Activated naive CD8-positive, alpha-beta T cell (primary cell): ENCODE measurements around the gene HS3ST6.
"Not testable (repeated sequence)": the region's sequence is repeated elsewhere in the genome, so short reads cannot be mapped to it uniquely, and the experiment has no call there.

Experiments used
- H3K27ac Mint-ChIP-seq: one replicate; pipeline ENCODE4 v1.8.0; 2021; ENCODE audit warnings: mixed read lengths
- H3K27me3 Mint-ChIP-seq: one replicate; pipeline ENCODE4 v1.8.0; 2021; ENCODE audit warnings: mixed read lengths
- H3K36me3 Mint-ChIP-seq: one replicate; pipeline ENCODE4 v1.8.0; 2021; ENCODE audit warnings: mixed read lengths
- H3K4me1 Mint-ChIP-seq: one replicate; pipeline ENCODE4 v1.8.0; 2021; ENCODE audit warnings: low read depth, mixed read lengths
- H3K4me3 Mint-ChIP-seq: one replicate; pipeline ENCODE4 v1.8.0; 2021; ENCODE audit warnings: mild to moderate bottlenecking, mixed read lengths
- H3K9me3 Mint-ChIP-seq: one replicate; pipeline ENCODE4 v1.8.0; 2021; ENCODE audit warnings: low read depth, mixed read lengths

The HS3ST6 gene

DNA sequence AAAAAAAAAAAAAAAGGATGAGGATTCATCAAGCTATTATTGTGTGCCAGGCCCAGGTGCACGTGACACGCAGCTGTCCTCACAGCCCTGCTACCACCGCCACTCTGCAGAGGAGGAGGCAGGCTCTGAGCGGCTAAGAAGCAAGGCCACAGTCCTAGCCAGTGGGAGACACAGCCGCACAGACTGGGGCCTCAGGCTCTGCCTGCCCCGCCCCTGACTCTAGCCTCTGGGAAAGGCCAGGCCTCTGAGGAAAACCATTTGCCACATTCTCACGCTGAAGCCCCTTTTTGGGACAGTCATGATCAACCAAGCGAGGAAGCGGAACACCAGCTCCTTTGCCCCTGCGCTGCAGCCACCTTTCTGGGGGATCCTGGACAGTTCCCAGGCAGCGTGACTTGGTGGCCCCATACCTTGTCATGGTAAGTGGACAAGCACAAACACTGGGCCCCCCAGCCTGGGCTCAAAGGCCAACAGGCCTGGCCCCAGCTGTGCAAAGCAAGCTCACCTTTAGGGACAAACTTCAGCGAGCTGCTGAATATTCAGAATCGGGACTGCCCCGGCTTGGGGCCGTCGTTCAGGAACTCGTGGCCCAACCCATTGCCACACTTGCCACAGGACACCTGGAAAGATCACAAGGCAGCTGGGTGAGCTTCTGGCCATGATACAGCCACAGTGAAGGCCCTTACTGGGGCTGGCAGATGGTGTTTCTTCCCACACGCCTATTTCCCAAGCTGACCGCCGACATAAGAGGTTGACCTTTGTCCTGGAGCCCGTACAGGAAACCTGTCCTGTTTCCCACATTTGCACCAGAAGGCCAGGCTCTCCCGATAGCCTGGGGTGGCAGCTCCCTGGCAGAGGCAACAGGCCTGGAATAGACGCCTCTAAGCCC lies 22.3 kb upstream of the HS3ST6 start:
- no peaks in the 10 kb centered on the region for H3K9me3 Mint-ChIP-seq
- no peak overlapping the region for H3K27ac Mint-ChIP-seq
- H3K4me3 Mint-ChIP-seq: no peak overlapping the region
- H3K4me1 Mint-ChIP-seq: peaks cover 18% of the 10 kb centered on the region
- no peaks in the 10 kb centered on the region for H3K27me3 Mint-ChIP-seq
- H3K36me3 Mint-ChIP-seq: no peaks in the 10 kb centered on the region

DNA sequence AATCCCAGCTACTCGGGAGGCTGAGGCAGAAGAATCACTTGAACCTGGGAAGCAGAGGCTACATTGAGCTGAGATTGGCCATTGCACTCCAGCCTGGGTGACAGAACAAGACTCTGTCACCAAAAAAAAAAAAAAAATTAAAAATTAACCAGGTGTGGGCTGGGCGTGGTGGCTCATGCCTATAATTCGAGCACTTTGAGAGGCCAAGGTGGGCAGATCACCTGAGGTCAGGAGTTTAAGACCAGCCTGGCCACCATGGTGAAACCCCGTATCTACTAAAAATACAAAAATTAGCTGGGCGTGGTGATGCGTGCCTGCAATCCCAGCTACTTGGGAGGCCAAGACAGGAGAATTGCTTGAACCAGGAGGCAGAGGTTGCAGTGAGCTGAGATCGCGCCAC lies 21.6 kb upstream of the HS3ST6 start:
- not testable (repeated sequence) for H3K9me3 Mint-ChIP-seq, H3K27ac Mint-ChIP-seq, H3K4me3 Mint-ChIP-seq, H3K36me3 Mint-ChIP-seq, H3K27me3 Mint-ChIP-seq
- peaks cover 18% of the 10 kb centered on the region for H3K4me1 Mint-ChIP-seq

DNA sequence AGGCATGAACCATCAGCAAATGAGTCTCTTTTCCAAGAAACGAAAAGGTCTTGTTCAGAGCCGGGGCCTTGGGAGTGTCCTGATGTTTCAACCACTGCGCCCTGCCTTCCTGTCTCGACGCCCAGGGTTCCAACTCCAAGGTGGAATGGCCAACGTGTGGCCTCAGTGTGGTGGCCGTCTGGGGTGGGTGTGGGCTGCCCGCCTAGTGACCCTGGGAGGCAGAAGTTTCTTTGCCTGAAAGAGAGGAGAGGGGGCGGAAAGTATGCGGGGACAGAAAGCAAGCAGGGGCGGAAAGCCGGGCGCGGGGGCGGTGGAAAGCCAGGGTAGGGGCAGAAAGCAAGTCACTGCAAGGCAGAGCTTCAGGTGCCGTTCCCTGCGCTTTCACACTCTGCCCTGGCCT lies 20.7 kb upstream of the HS3ST6 start:
- Mint-ChIP-seq H3K36me3 (no peaks in the 10 kb centered on the region), H3K4me3 (no peak overlapping the region), H3K4me1 (peaks cover 13% of the 10 kb centered on the region), H3K27me3 (no peaks in the 10 kb centered on the region), H3K9me3 (no peaks in the 10 kb centered on the region), H3K27ac (no peak overlapping the region)

DNA sequence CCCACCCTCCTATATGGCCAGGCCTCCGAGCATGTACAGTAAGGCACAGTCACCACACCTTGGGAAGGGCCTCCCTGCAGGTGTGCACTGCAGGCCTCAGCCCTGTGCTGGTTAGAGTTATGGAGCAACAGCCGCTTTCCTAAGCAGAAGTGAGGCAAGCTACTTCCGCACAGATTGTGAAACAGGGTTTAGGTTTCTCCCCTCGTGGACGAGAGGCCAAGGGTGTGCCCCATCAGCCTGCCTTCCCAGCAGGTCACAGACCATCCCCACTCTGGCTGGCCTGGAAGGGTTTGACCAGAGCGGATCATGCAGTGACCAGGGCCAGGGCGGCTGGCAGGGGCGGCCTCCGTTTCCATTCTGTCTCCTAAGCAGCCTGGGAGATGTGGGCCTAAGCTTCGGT lies 20.1 kb upstream of the HS3ST6 start:
- no peaks in the 10 kb centered on the region for H3K27me3 Mint-ChIP-seq
- H3K36me3 Mint-ChIP-seq: no peaks in the 10 kb centered on the region
- H3K4me3 Mint-ChIP-seq: no peak overlapping the region
- no peaks in the 10 kb centered on the region for H3K9me3 Mint-ChIP-seq
- no peak overlapping the region for H3K27ac Mint-ChIP-seq
- H3K4me1 Mint-ChIP-seq: peaks cover 9% of the 10 kb centered on the region

DNA sequence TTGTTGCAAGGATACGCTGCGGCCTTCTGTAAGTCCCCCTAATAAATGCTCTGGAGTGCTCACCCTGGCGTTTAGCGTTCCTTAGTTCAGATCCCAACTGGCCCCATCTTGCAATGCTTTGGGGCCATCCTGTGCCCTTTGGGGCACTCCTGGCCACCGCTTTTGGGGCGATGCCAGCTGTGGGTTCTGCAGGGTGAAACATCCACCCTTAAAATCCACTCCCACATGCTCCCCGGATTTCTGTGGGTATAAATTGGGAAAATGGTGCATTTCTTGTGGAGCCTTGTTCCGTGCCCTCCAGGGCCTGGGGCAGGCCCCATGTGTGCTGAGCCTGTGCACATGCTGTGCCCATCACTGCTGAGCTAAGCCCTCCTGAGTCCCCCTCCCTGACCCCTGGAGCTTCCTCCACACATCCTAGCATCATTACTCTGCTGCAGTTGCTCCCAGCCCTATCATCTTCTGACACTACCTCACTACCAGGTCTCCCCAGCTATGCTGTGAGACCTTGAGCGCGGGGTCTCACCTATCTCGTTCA lies 18.8 kb upstream of the HS3ST6 start:
- Mint-ChIP-seq H3K27ac (no peak overlapping the region), H3K9me3 (no peaks in the 10 kb centered on the region), H3K4me1 (peaks cover 9% of the 10 kb centered on the region), H3K4me3 (no peak overlapping the region), H3K27me3 (no peaks in the 10 kb centered on the region), H3K36me3 (no peaks in the 10 kb centered on the region)

DNA sequence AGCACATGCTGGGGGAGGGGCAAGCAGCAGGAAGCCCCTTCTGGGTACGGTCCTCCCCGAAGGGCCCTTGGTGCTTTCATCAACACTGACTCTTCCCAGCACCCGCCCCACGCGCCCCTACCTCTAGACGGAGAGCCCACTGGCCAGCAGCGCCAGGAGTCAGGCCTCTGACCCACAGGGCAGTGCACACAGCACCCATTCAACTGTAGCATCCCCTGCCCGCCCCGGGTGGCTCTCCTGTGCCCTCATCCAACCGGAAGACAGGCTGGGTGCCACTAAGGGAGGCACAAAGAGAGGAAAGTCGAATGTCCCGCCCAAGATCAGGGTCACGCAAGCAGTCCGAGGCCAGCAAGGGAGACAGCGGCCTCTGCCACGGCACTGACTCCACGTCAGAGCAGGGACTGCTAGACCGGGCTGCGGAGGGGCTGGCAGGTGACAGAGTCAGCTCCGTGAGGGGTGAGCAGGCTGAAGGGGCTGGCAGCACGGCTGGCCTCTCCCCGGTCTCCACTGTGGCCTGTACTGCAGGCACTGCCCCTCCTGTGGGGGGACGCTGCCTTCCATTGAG lies 15.0 kb upstream of the HS3ST6 start:
- Mint-ChIP-seq H3K4me3 (no peak overlapping the region), H3K27me3 (no peaks in the 10 kb centered on the region), H3K36me3 (no peaks in the 10 kb centered on the region), H3K27ac (no peak overlapping the region), H3K4me1 (peaks cover 2% of the 10 kb centered on the region), H3K9me3 (no peaks in the 10 kb centered on the region)

DNA sequence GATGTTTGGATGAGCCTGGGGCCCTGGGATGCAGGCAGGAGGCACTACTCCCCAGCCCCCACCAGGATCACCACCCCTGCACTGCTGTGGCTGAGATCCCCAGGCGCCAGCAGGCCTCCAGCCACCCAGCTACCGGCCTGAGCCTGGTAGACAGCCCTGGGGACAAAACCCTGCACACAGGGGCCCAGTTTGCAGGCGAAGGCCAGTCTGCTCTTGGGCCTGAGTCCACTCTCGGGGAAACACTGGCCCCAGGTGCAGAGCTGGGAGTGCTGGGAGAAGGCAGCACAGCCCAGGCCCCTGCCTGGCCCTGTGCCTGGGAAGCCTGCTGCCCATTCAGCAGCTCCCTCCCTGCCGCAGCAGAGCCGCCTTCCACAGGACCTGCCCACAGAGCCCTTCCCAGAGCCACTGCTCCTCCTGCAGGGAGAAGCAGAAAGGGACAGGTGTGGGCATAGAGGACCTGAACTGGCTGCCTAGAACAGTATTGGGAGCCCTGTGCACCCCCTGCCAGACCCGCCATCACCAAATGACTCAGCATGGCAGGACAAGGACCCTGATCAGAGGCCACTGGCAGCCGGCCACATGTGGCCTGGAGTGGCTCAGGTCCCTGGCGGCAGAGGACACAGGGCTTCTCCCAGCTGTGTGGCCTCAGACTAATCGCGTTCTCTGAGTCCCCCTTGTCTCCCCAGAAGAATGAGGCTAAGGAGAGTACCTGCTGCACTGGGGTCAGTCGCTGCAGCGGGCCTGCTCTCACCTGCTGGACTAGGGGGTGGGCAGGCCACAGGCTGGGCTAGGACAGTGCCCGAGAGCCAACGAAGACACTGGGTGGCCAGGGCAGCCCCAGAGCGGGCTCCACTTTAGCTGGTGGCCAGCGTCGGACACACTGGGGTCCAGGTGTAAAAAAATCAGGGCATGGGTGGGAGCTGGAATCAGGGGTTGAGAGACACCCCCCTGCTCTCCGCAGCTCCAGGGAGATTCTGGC lies 14.1 kb upstream of the HS3ST6 start:
- Mint-ChIP-seq H3K4me1 (peaks cover 2% of the 10 kb centered on the region), H3K36me3 (no peaks in the 10 kb centered on the region), H3K4me3 (no peak overlapping the region), H3K9me3 (no peaks in the 10 kb centered on the region), H3K27me3 (no peaks in the 10 kb centered on the region), H3K27ac (no peak overlapping the region)

DNA sequence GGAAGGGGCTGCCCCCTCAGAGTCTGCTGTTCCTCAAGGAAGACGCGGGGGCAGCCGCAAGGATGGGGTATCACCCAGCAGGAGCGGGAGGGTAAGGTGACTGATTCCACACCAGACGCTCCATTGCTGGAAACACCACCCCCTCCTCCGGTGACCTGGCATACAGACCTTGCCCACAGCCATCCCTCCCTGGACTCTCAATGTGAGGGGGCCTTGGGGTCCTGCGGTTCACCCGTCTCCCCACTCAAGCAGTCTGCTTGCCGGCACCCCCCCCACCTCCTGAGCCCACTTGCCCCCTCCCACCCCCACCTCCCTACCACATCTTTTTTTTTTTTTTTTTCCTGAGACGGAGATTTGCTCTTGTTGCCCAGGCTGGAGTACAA lies 12.1 kb upstream of the HS3ST6 start:
- no peak overlapping the region for H3K27ac Mint-ChIP-seq
- H3K36me3 Mint-ChIP-seq: no peaks in the 10 kb centered on the region
- no peaks in the 10 kb centered on the region for H3K9me3 Mint-ChIP-seq
- H3K4me1 Mint-ChIP-seq: peaks cover 2% of the 10 kb centered on the region
- H3K27me3 Mint-ChIP-seq: no peaks in the 10 kb centered on the region
- H3K4me3 Mint-ChIP-seq: no peak overlapping the region

DNA sequence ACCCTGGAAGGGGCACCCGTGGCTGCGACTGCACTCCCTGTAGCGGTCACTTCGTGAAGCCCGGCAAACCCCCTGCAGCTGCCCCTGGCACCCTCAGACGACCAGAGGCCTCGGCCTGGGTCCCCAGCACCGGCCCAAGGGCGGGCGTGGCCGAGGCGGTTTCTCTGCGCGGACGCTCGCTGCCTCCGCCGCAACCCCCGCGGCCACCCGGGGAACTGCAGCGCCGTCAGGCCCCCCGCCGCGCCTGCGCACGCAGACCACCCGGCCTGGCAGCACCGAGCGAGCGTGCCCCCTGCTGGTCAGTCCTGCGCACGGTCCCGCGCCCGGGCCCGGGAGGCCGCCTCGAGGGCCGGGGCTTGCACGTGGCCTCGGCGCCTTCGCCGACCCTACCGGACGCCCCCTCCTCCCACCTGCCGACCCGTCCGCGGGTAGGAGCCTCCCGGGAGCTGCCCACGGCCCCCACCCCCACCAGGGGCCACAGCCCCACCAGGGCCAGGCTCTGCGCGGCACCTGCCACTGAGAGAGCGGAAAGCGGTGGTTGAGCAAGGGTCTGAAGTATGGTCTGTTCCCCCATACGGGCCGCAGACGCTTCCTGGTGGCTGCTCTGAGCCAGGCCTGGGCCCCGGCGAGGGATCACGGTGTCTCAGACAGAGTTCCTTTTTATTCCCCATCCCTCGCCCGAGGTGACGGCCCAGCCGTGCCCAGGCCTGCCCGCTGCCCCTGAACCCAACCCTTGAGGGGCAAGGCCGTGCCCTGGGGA lies 11.5 kb upstream of the HS3ST6 start:
- Mint-ChIP-seq H3K36me3 (no peaks in the 10 kb centered on the region), H3K27ac (no peak overlapping the region), H3K4me1 (peaks cover 2% of the 10 kb centered on the region), H3K4me3 (no peak overlapping the region), H3K27me3 (no peaks in the 10 kb centered on the region), H3K9me3 (no peaks in the 10 kb centered on the region)

DNA sequence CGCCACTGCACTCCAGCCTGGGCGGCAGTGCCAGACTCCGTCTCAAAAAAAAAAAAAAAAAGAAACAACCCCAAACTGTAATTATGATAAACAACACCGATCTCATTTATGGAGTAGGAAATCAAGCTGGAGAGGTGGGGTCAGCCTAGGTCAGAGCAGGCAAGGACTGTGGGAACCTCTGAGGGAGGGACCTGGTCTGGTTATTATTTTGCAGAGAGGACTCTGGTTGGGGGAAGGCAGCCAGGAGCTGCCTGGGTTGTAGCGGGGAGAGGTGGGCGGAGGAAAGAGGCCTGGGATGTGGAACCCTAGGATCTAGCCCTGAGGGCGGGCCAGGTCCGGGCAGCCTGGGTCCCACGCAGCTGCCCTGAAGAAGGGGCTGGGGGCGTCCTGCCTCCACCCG lies 10.9 kb upstream of the HS3ST6 start:
- Mint-ChIP-seq H3K9me3 (no peaks in the 10 kb centered on the region), H3K27me3 (no peaks in the 10 kb centered on the region), H3K27ac (no peak overlapping the region), H3K4me3 (peak overlapping the region; percentile 81), H3K36me3 (no peaks in the 10 kb centered on the region), H3K4me1 (peaks cover 2% of the 10 kb centered on the region)

DNA sequence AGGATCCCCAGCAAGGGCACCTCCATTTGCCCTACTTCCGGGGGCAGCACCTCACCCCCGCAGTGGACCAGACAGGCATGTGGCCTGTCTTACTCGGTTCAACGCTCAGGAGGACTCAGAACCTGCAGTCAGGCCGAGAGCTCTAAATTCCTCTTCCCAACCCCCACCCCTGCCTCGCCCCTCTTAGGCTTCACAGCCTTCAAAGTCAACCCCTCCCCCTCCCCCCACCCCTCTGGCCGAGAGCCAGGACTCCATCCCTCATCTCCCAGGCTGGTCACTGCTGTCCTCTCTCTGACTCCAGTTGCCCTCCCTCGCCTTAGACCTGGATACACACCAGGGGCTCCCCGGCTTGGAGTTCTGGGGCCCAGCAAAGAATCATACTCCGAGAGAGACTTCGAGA lies 8.1 kb upstream of the HS3ST6 start:
- Mint-ChIP-seq H3K4me1 (peaks cover 2% of the 10 kb centered on the region), H3K27ac (no peak overlapping the region), H3K4me3 (no peak overlapping the region), H3K36me3 (no peaks in the 10 kb centered on the region), H3K9me3 (no peaks in the 10 kb centered on the region), H3K27me3 (peaks cover 11% of the 10 kb centered on the region)

DNA sequence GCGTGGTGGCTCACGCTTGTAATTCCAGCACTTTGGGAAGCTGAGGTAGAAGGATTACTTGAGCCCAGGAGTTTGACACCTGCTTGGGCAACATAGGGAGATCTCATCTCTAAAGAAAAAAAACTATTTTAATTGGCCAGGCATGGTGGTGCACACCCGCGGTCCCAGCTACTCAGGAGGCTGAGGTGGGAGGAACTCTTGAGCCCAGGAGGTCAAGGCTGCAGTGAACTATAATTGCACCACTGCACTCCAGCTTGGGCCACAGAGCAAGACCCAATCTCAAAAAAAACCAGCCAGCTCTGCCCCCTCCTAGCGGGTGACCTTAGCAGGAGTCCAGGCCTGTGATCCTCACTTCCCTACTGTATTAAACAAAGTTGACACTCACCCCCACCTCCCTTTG lies 5.9 kb upstream of the HS3ST6 start:
- no peak overlapping the region for H3K4me3 Mint-ChIP-seq
- peaks cover 19% of the 10 kb centered on the region for H3K27me3 Mint-ChIP-seq

DNA sequence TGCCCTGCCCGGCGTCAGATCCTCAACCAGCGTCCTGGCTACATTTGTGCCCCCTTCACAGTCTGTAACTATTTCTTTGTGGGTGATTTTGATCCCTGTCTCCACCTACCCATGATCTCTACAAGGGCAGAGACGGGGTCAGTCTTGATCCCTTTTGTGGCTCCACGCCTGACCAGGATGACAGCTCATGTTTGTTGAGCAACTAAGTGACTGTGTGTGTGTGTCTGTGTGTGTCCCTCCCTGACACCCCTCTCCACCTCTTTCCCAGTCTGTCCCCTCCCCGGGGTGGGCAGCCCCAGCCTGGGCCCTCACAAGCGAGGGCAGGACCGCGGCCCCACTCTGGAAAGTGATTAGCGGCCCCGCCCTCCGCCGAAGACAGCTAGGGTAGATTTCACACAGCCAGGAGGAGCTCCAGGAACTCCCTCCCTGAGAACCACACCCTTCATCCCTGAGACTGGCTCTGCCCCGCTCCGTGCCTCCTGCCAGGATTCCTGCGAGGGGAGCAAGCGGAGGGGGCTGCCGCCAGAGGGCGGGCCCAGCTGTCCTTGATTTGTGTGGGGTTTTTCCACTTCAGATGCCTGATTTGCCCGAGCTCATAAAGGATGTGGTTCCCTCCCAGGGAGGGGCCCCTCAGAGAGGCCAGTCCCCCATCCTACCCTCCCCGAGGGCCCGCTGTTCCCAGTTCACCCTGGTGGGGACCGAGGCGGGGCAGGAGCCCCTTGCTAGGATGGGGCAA lies 5.3 kb upstream of the HS3ST6 start:
- Mint-ChIP-seq H3K27me3 (peaks cover 19% of the 10 kb centered on the region), H3K27ac (no peak overlapping the region), H3K4me3 (no peak overlapping the region), H3K9me3 (no peaks in the 10 kb centered on the region), H3K4me1 (peaks cover 3% of the 10 kb centered on the region), H3K36me3 (no peaks in the 10 kb centered on the region)

More for the DNA sequence above, 5.9 kb upstream of the HS3ST6 start:
- no peaks in the 10 kb centered on the region for H3K9me3 Mint-ChIP-seq
- H3K36me3 Mint-ChIP-seq: no peaks in the 10 kb centered on the region
- peaks cover 4% of the 10 kb centered on the region for H3K4me1 Mint-ChIP-seq
- no peak overlapping the region for H3K27ac Mint-ChIP-seq

DNA sequence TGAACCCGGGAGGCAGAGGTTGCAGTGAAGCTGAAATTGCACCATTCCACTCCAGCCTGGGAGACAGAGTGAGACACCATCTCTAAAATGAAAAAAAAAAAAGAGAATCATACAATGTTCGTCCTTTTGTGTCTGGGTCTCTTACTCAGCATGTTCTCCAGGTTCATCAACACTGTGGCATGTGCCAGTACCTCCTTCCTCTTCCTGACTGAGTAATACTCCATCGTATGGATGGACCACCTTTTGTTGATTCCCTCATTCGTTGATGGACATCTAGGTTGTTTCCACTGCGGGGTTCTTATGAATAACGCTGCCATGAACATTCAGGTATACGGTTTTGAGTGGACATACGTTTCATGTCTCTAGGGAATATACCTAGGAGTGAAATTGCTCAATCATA lies 4.1 kb upstream of the HS3ST6 start:
- H3K36me3 Mint-ChIP-seq: no peaks in the 10 kb centered on the region
- no peaks in the 10 kb centered on the region for H3K9me3 Mint-ChIP-seq
- H3K4me3 Mint-ChIP-seq: no peak overlapping the region
- no peak overlapping the region for H3K27ac Mint-ChIP-seq
- H3K27me3 Mint-ChIP-seq: peaks cover 19% of the 10 kb centered on the region
- peaks cover 3% of the 10 kb centered on the region for H3K4me1 Mint-ChIP-seq
